PC-9 (cell line): Measurements from ENCODE around the gene SPDYE11. TPM values are rescaled to one million over a fixed set of nuclear protein-coding genes. Genes with fewer than 3 reads are reported as not detected.
"Not testable (repeated sequence)": the region's sequence is repeated elsewhere in the genome, so short reads cannot be mapped to it uniquely, and the experiment has no call there.

ENCODE experiments used
- Bru-seq: library from RNA; stranded (reverse); fragments of 400-500 nt; gene quantifications from one replicate; lab custom pipeline; 2021; lab: Mats Ljungman, UMichigan
- BruChase-seq, 2 experiments: library from RNA; stranded (reverse); fragments of 400-500 nt; gene quantifications; one replicate each; lab custom pipeline; 2021; lab: Mats Ljungman, UMichigan
- BruUV-seq: library from RNA; stranded (reverse); fragments of 400-500 nt; replicated peaks from 2 replicates; lab custom pipeline; 2021; lab: Mats Ljungman, UMichigan
- CTCF ChIA-PET: fragments of 300-600 bp; sonication (Branson Sonifier 250); formaldehyde crosslinking; loops from one replicate; lab custom pipeline; 2022; ENCODE audit warnings: antibody characterized with exemption; lab: Charles Lee
- POLR2A ChIA-PET: fragments of 300-600 bp; sonication (Branson Sonifier 250); formaldehyde crosslinking; loops from one replicate; lab custom pipeline; 2022; ENCODE audit warnings: antibody characterized with exemption; ENCODE audit not compliant: unreplicated experiment; lab: Charles Lee
- DNase-seq, 2 experiments: peaks; one replicate each; pipeline versions ENCODE4 v3.0.0 to v3.0.0-alpha.2; 2015 to 2022; ENCODE audit warnings: mixed read lengths in 1 of 2
- H2AFZ ChIP-seq: fragments of 200-600 bp; sonication (generic); 2 replicates; pipeline ENCODE4 v1.8.1; 2017; ENCODE audit warnings: antibody characterized with exemption
- H3F3A ChIP-seq: fragments of 200-600 bp; sonication (generic); 2 replicates; pipeline ENCODE4 v1.8.1; 2017; ENCODE audit warnings: antibody characterized with exemption, mild to moderate bottlenecking, low read depth; ENCODE audit not compliant: insufficient read depth
- H3K27ac ChIP-seq: fragments of 200-600 bp; sonication (generic); 2 replicates; pipeline ENCODE4 v1.6.1; 2016; ENCODE audit warnings: mixed run types
- H3K27me3 ChIP-seq: fragments of 200-600 bp; sonication (generic); 2 replicates; pipeline ENCODE4 v1.6.1; 2016; ENCODE audit warnings: low read depth, mixed run types; ENCODE audit not compliant: insufficient read depth
- H3K36me3 ChIP-seq: fragments of 200-600 bp; sonication (generic); 2 replicates; pipeline ENCODE4 v1.6.1; 2016; ENCODE audit warnings: low read depth, mixed run types
- H3K4me1 ChIP-seq: fragments of 200-600 bp; sonication (generic); replicated peaks from 2 replicates; pipeline ENCODE4 v1.6.1; 2016; ENCODE audit warnings: mixed run types; ENCODE audit not compliant: insufficient read depth
- H3K4me2 ChIP-seq: fragments of 200-600 bp; sonication (generic); 2 replicates; pipeline ENCODE4 v1.6.1; 2017; ENCODE audit warnings: mixed run types
- H3K4me3 ChIP-seq: fragments of 200-600 bp; sonication (generic); 2 replicates; pipeline ENCODE4 v1.6.1; 2016; ENCODE audit warnings: mixed run types
- H3K79me2 ChIP-seq: fragments of 200-600 bp; sonication (generic); 2 replicates; pipeline ENCODE4 v1.6.1; 2017; ENCODE audit warnings: low read depth, mixed run types
- H3K9me2 ChIP-seq: fragments of 200-600 bp; sonication (generic); 2 replicates; pipeline ENCODE4 v1.8.1; 2017; ENCODE audit warnings: mild to moderate bottlenecking; ENCODE audit not compliant: insufficient read depth
- H3K9me3 ChIP-seq: fragments of 200-600 bp; sonication (generic); 2 replicates; pipeline ENCODE4 v1.8.1; 2016; ENCODE audit warnings: low read depth; ENCODE audit not compliant: insufficient read depth
- H4K20me1 ChIP-seq: fragments of 200-600 bp; sonication (generic); 2 replicates; pipeline ENCODE4 v1.8.1; 2017; ENCODE audit not compliant: insufficient read depth
- intact Hi-C: fragments of 100-400 bp; cut with micrococcal nuclease; formaldehyde crosslinking; loops from one replicate; pipeline ENCODE4 v1.10.0; 2022; ENCODE audit not compliant: unreplicated experiment
- long read RNA-seq: library from polyadenylated mRNA; stranded (forward); transcript quantifications from one replicate; pipeline ENCODE4 v2.0.0, GENCODE V29; 2022
- total RNA-seq: library from RNA; stranded (reverse); gene quantifications from 2 replicates; pipeline ENCODE4 v1.2.3, GENCODE V29; 2021

SPDYE11 gene, protein sequence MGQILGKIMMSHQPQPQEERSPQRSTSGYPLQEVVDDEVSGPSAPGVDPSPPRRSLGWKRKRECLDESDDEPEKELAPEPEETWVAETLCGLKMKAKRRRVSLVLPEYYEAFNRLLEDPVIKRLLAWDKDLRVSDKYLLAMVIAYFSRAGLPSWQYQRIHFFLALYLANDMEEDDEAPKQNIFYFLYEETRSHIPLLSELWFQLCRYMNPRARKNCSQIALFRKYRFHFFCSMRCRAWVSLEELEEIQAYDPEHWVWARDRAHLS
- total RNA-seq (not detected in 2 replicates), Bru-seq, nascent RNA (not detected), BruChase-seq, experiment 1, labeled RNA remaining after a 2-hour chase (not detected), BruChase-seq, experiment 2, labeled RNA remaining after a 6-hour chase (not detected)
- long read RNA-seq, partial matches to known transcripts = 0 of 8 reads
- long read RNA-seq, other reads (novel, unspliced or antisense) = 8 of 8 reads

DNA sequence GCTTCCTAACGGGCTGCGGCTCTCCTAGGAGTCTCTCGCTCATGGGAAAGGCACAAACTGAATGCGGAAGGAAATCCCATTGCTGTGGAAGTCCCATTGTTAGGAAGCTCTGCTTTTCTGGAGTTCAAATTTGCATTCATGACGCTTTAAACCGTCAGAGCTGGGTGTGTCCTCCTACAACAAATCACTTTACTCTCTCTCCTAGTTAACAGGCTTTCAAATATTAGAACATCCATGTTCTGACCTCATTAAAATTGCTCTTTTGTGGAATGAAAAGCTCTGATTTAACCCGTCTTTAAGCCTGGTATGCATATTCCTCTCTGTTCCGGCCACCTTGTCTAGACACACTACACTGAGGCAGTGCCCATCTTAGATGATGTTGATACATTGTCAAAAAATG is at the start of gene SPDYE11:
Gene SPDYE11 (minus strand): TSS at position 101 of the 400 bp plus-strand sequence. CDS start 1,800 bp downstream, outside the sequence.
- H3K9me2 ChIP-seq, H3K4me1 ChIP-seq, CTCF ChIA-PET, intact Hi-C loops, BruUV-seq, H3K9me3 ChIP-seq, POLR2A ChIA-PET, H3K4me3 ChIP-seq, H4K20me1 ChIP-seq, DNase-seq, H3K27me3 ChIP-seq, H3K4me2 ChIP-seq, H3K36me3 ChIP-seq, H2AFZ ChIP-seq, H3K79me2 ChIP-seq, H3K27ac ChIP-seq, H3F3A ChIP-seq: not testable (repeated sequence)

DNA sequence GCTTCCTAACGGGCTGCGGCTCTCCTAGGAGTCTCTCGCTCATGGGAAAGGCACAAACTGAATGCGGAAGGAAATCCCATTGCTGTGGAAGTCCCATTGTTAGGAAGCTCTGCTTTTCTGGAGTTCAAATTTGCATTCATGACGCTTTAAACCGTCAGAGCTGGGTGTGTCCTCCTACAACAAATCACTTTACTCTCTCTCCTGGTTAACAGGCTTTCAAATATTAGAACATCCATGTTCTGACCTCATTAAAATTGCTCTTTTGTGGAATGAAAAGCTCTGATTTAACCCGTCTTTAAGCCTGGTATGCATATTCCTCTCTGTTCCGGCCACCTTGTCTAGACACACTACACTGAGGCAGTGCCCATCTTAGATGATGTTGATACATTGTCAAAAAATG is 28.2 kb upstream of the SPDYE11 start, which contains the start of gene SPDYE9:
Gene SPDYE9 (minus strand): TSS at position 101 of the 400 bp plus-strand sequence. CDS start 1,800 bp downstream, outside the sequence.
- H3F3A ChIP-seq, intact Hi-C loops, H4K20me1 ChIP-seq, BruUV-seq, H3K27me3 ChIP-seq, POLR2A ChIA-PET, H3K4me2 ChIP-seq, H3K27ac ChIP-seq, H3K9me2 ChIP-seq, H3K9me3 ChIP-seq, H3K4me3 ChIP-seq, CTCF ChIA-PET, H2AFZ ChIP-seq, H3K36me3 ChIP-seq, H3K4me1 ChIP-seq, DNase-seq, H3K79me2 ChIP-seq: not testable (repeated sequence)

DNA sequence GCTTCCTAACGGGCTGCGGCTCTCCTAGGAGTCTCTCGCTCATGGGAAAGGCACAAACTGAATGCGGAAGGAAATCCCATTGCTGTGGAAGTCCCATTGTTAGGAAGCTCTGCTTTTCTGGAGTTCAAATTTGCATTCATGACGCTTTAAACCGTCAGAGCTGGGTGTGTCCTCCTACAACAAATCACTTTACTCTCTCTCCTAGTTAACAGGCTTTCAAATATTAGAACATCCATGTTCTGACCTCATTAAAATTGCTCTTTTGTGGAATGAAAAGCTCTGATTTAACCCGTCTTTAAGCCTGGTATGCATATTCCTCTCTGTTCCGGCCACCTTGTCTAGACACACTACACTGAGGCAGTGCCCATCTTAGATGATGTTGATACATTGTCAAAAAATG is 28.0 kb downstream of the SPDYE11 start, which contains the start of gene SPDYE8:
Gene SPDYE8 (minus strand): TSS at position 101 of the 400 bp plus-strand sequence. CDS start 1,800 bp downstream, outside the sequence.
- H3K4me2 ChIP-seq, H3K36me3 ChIP-seq, H3K9me3 ChIP-seq, DNase-seq, CTCF ChIA-PET, H3K4me1 ChIP-seq, H3K27ac ChIP-seq, H3K4me3 ChIP-seq, intact Hi-C loops, H4K20me1 ChIP-seq, H3K27me3 ChIP-seq, H2AFZ ChIP-seq, H3K9me2 ChIP-seq, H3K79me2 ChIP-seq, BruUV-seq, H3F3A ChIP-seq, POLR2A ChIA-PET: not testable (repeated sequence)

DNA sequence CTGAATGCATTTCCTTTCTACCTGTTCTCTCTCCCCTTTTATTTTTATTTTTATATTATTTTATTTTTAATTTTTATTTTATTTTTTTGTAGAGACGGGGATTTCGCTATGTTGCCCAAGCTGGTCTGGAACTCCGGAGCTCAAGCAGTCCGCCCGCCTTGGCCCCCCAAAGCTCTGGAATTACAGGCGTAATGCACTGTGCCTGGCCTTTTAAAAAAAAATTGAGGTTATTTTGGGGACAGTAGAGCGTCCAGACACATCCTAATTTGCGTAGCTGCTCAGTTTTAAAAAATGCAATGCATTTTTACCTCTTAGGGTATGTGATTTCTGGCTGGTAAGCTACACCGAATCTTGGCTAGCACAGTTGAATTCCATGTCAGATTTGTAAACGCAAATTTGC is 51.2 kb downstream of the SPDYE11 start:
- POLR2A ChIA-PET, H3K79me2 ChIP-seq, H3K27me3 ChIP-seq, H2AFZ ChIP-seq, H3K4me1 ChIP-seq, H3K27ac ChIP-seq, H3F3A ChIP-seq, H4K20me1 ChIP-seq, H3K36me3 ChIP-seq, H3K9me3 ChIP-seq, H3K9me2 ChIP-seq, intact Hi-C loops, BruUV-seq, CTCF ChIA-PET: not testable (repeated sequence)
- H3K4me3 ChIP-seq = peak overlapping the region; percentile 67; the same call in 1 of the 2 replicates
- H3K4me2 ChIP-seq = peak overlapping the region; percentile 92
- DNase-seq = peak in 1 of 2 experiments; percentile 13

DNA sequence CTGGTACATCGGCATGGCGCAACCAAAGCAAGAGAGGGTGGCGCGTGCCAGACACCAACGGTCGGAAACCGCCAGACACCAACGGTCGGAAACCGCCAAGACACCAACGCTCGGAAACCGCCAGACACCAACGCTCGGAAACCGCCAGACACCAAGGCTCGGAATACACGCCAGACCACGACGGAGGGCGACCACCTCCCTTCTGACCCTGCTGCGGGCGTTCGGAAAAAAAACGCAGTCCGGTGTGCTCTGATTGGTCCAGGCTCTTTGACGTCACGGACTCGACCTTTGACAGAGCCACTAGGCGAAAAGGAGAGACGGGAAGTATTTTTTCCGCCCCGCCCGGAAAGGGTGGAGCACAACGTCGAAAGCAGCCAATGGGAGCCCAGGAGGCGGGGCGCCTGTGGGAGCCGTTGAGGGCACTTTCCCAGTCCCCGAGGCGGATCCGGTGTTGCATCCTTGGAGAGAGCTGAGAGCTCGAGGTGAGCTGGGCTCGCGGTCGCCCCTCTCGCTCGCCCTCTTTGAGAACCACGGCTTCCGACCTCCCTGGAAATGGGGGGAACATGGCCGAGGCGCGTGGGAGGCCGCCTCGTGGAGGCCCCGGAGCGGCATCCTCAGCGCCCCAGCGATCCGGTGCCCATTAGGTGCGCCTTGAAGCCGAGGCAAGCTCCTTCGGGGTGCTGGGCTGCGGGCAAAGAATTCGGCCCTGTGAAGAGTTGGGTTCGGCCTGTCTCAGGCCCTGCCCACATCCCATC is 51.8 kb downstream of the SPDYE11 start:
- H3K9me3 ChIP-seq, H3F3A ChIP-seq, CTCF ChIA-PET, H3K4me1 ChIP-seq, intact Hi-C loops, H3K36me3 ChIP-seq, H3K9me2 ChIP-seq, H3K27me3 ChIP-seq, H3K79me2 ChIP-seq, POLR2A ChIA-PET, H4K20me1 ChIP-seq, BruUV-seq: not testable (repeated sequence)
- peak overlapping the region; percentile 77 for H2AFZ ChIP-seq
- H3K4me3 ChIP-seq = peak overlapping the region; percentile 57; the same call in 1 of the 2 replicates
- peak; percentile 72 to 92 for DNase-seq
- peak overlapping the region; percentile 78 for H3K27ac ChIP-seq
- H3K4me2 ChIP-seq = peak overlapping the region; percentile 33; the same call in 1 of the 2 replicates

DNA sequence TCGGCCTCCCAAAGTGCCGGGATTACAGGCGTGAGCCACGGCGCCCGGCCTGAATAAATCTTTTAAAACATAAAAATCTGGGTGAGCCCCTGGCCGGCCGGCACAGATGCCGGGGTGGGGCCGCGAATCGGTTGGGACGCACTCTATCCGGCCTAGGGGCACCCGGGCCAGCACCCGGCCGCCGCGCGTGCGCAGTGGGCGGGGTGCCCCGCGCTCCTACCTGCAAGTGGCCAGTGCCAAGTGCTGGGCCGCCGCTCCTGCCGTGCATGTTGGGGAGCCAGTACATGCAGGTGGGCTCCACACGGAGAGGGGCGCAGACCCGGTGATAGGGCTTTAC is 52.4 kb downstream of the SPDYE11 start:
- H4K20me1 ChIP-seq, CTCF ChIA-PET, intact Hi-C loops: not testable (repeated sequence)

More for the DNA sequence above, 52.4 kb downstream of the SPDYE11 start:
- H3K79me2 ChIP-seq, H3K4me1 ChIP-seq, H3K9me3 ChIP-seq, H3K27me3 ChIP-seq, H3K36me3 ChIP-seq, POLR2A ChIA-PET, H3F3A ChIP-seq, H3K9me2 ChIP-seq: not testable (repeated sequence)
- peak in 1 of 2 experiments; percentile 85 for DNase-seq
- peak overlapping the region; percentile 10; the same call in 1 of the 2 replicates for H3K4me2 ChIP-seq
- TSS peak; percentile 85 for BruUV-seq
- H3K27ac ChIP-seq = peak overlapping the region; percentile 78; the same call in 1 of the 2 replicates
- H2AFZ ChIP-seq = peak overlapping the region; percentile 75
- peak overlapping the region; percentile 57; the same call in 1 of the 2 replicates for H3K4me3 ChIP-seq
